Testis (tissue), 3 donors: Measurements from ENCODE around the gene KLK7. TPM values are rescaled to one million over a fixed set of nuclear protein-coding genes. Genes with fewer than 3 reads are reported as not detected.

ENCODE experiments used
- DNase-seq: peaks from one replicate; pipeline ENCODE4 v3.0.0-alpha.2; 2019
- H3K27ac ChIP-seq, 2 donors: fragments of 200-600 bp; sonication (generic); one replicate each; pipeline ENCODE4 v1.5.1; 2019
- H3K27me3 ChIP-seq: fragments of 200-600 bp; sonication (generic); one replicate; pipeline ENCODE4 v1.5.1; 2019
- H3K36me3 ChIP-seq: fragments of 200-600 bp; sonication (generic); one replicate; pipeline ENCODE4 v1.5.1; 2017; ENCODE audit warnings: low read depth; ENCODE audit errors: missing control alignments
- H3K4me1 ChIP-seq: fragments of 200-600 bp; sonication (generic); one replicate; pipeline ENCODE4 v1.5.1; 2019
- H3K4me3 ChIP-seq, 2 donors: fragments of 200-600 bp; sonication (generic); one replicate each; pipeline ENCODE4 v1.5.1; 2017 to 2019
- H3K9me3 ChIP-seq: fragments of 200-600 bp; sonication (generic); one replicate; pipeline ENCODE4 v1.5.1; 2017
- POLR2A ChIP-seq: fragments of 450-650 bp; IDR thresholded peaks from one replicate; pipeline ENCODE4 v1.6.1; 2017; ENCODE audit warnings: antibody characterized with exemption, mild to moderate bottlenecking, moderate library complexity
- WGBS, 2 donors: methylation state at CpG; one replicate each; pipeline ENCODE4 v1.1.5; 2018; 5-methylcytosine and 5-hydroxymethylcytosine counted together
- intact Hi-C: fragments of 100-400 bp; cut with DNase I; formaldehyde crosslinking; loops from one replicate; pipeline ENCODE4 v1.15.1; 2023; ENCODE audit warnings: low total_unique reads
- polyA plus RNA-seq: library from polyadenylated mRNA; stranded (reverse); fragments of 350-450 nt; fragmentation: Illumina TruSeq; extraction: RNeasy Lipid Tissue Mini Kit (QIAGEN cat#74804); gene quantifications from one replicate; pipeline ENCODE4 v1.2.3, GENCODE V29; 2014; ENCODE audit warnings: low read depth, low replicate concordance; ENCODE audit not compliant: insufficient read depth
- total RNA-seq, 2 donors: library from RNA; depleted of rRNA; stranded (reverse); fragments of >200 nt; gene quantifications; one replicate each; pipeline ENCODE4 v1.2.3, GENCODE V29; 2016
- TF ChIP-seq, protein P1 (sequence below), 3 experiments: fragments of 450-650 bp in 2 of 3; fragments of 200-600 bp in 1 of 3; sonication (generic) in 1 of 3; IDR thresholded peaks; one replicate each; pipeline ENCODE4 v1.5.1; 2016 to 2019; ENCODE audit warnings: antibody characterized with exemption in 3 of 3, mild to moderate bottlenecking in 2 of 3, moderate library complexity in 1 of 3

KLK7 gene
- total and polyA plus RNA-seq, 3 donors from 2014 or later = 0.45 to 0.93 (median 0.71) TPM

- Histone ChIP-seq H3K27ac (no peak overlapping the region), H3K4me1 (no peaks in the 10 kb centered on the region), H3K9me3 (no peaks in the 10 kb centered on the region), H3K36me3 (no peaks in the 10 kb centered on the region), H3K4me3 (no peak overlapping the region), H3K27me3 (no peaks in the 10 kb centered on the region)
- DNase-seq = no peak
- TF ChIP-seq POLR2A = no peak
- TF ChIP-seq, protein P1, sequence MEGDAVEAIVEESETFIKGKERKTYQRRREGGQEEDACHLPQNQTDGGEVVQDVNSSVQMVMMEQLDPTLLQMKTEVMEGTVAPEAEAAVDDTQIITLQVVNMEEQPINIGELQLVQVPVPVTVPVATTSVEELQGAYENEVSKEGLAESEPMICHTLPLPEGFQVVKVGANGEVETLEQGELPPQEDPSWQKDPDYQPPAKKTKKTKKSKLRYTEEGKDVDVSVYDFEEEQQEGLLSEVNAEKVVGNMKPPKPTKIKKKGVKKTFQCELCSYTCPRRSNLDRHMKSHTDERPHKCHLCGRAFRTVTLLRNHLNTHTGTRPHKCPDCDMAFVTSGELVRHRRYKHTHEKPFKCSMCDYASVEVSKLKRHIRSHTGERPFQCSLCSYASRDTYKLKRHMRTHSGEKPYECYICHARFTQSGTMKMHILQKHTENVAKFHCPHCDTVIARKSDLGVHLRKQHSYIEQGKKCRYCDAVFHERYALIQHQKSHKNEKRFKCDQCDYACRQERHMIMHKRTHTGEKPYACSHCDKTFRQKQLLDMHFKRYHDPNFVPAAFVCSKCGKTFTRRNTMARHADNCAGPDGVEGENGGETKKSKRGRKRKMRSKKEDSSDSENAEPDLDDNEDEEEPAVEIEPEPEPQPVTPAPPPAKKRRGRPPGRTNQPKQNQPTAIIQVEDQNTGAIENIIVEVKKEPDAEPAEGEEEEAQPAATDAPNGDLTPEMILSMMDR (IDR thresholded peaks at IDR 0.05) = no peak
- 49 to 56% methylated on average over 8 to 9 of the region's 9 CpGs for WGBS, 2 donors
- intact Hi-C loops = no loop called here
Observed at GRCh38 chr19:50959731-50960500, 23.8 kb downstream of the KLK7 start.

GRCh38 chr19:50957587-50957986 lies 26.1 kb downstream of the KLK7 start:
- H3K27ac ChIP-seq = no peak overlapping the region
- no peak for DNase-seq
- intact Hi-C loops = no loop called here
- H3K4me1 ChIP-seq = no peaks in the 10 kb centered on the region
- 83 to 86% methylated on average over 8 of the region's 8 CpGs for WGBS, 2 donors
- no peaks in the 10 kb centered on the region for H3K36me3 ChIP-seq
- H3K27me3 ChIP-seq = no peaks in the 10 kb centered on the region
- no peak overlapping the region for H3K4me3 ChIP-seq
- H3K9me3 ChIP-seq = no peaks in the 10 kb centered on the region
- TF ChIP-seq, protein P1 (IDR thresholded peaks at IDR 0.05) = no peak
- TF ChIP-seq POLR2A = no peak

GRCh38 chr19:50952910-50953309 lies 30.8 kb downstream of the KLK7 start, which contains the start of gene KLK5:
TSS of gene KLK5 (minus strand) at chr19:50953038. CDS start at chr19:50952657, 381 bp downstream.
- TF ChIP-seq, protein P1 (IDR thresholded peaks at IDR 0.05) = no peak
- TF ChIP-seq POLR2A = no peak

GRCh38 chr19:50949861-50950260 lies 33.9 kb downstream of the KLK7 start:
- Histone ChIP-seq H3K9me3 (no peaks in the 10 kb centered on the region), H3K4me3 (no peak overlapping the region), H3K36me3 (no peaks in the 10 kb centered on the region), H3K27me3 (no peaks in the 10 kb centered on the region), H3K4me1 (no peaks in the 10 kb centered on the region), H3K27ac (no peak overlapping the region)
- intact Hi-C loops = no loop called here
- DNase-seq = no peak
- no peak for TF ChIP-seq POLR2A
- TF ChIP-seq, protein P1 (IDR thresholded peaks at IDR 0.05) = no peak
- 50 to 70% methylated on average over 19 of the region's 19 CpGs for WGBS, 2 donors

More at GRCh38 chr19:50952910-50953309, 30.8 kb downstream of the KLK7 start, which contains the start of gene KLK5:
- H3K4me1 ChIP-seq = no peaks in the 10 kb centered on the region
- no peaks in the 10 kb centered on the region for H3K9me3 ChIP-seq
- intact Hi-C loops = no loop called here
- WGBS, 2 donors = 43 to 55% methylated on average over 7 of the region's 7 CpGs
- DNase-seq = no peak
- no peak within 1 kb of the TSS for H3K4me3 ChIP-seq
- no peak within 1 kb of the TSS for H3K27ac ChIP-seq
- H3K36me3 ChIP-seq = no peaks in the 10 kb centered on the region
- H3K27me3 ChIP-seq = no peaks in the 10 kb centered on the region

- TF ChIP-seq, protein P1 (IDR thresholded peaks at IDR 0.05) = no peak
- TF ChIP-seq POLR2A = no peak
- Histone ChIP-seq H3K27ac (no peak overlapping the region), H3K27me3 (no peaks in the 10 kb centered on the region), H3K4me1 (no peaks in the 10 kb centered on the region), H3K4me3 (no peak overlapping the region), H3K36me3 (no peaks in the 10 kb centered on the region), H3K9me3 (no peaks in the 10 kb centered on the region)
- 83 to 89% methylated on average over 4 of the region's 4 CpGs for WGBS, 2 donors
- intact Hi-C loops = no loop called here
- DNase-seq = no peak
Observed at GRCh38 chr19:50947123-50947522, 36.6 kb downstream of the KLK7 start.
